H7 (cell line): ENCODE results near the gene GREB1. TPM values are rescaled to one million over a fixed set of nuclear protein-coding genes. Genes with fewer than 3 reads are reported as not detected.
A peak's percentile ranks its signal among the peaks of the same experiment; 100 is the strongest.

Source experiments
- DNase-seq: peaks from one replicate; pipeline ENCODE4 v3.0.0; 2012
- H3K27me3 ChIP-seq: 2 replicates; pipeline ENCODE4 v1.6.0; 2011; ENCODE audit warnings: mild to moderate bottlenecking, low read length; ENCODE audit not compliant: control insufficient read depth, insufficient read depth
- H3K36me3 ChIP-seq: replicated peaks from 2 replicates; pipeline ENCODE4 v1.5.1; 2011; ENCODE audit warnings: low read length; ENCODE audit not compliant: control insufficient read depth, insufficient read depth
- H3K4me3 ChIP-seq: 2 replicates; pipeline ENCODE4 v1.5.1; 2011; ENCODE audit warnings: low read depth, mild to moderate bottlenecking, control low read depth, low read length, moderate library complexity; ENCODE audit not compliant: insufficient read depth
- total RNA-seq: library from RNA; depleted of rRNA; stranded (reverse); fragments of >200 nt; shearing (Covaris generic); gene quantifications from 2 replicates; pipeline ENCODE4 v1.2.3, GENCODE V29; 2014

The GREB1 gene
- total RNA-seq, 1 experiment from 2014 or later: 17.3 TPM

GRCh38 chr2:11581797-11582611 lies 48.2 kb downstream of the GREB1 start:
- DNase-seq: peak; percentile 65
- Histone ChIP-seq H3K27me3 (no peaks in the 10 kb centered on the region), H3K36me3 (peaks cover 4% of the 10 kb centered on the region), H3K4me3 (no peak overlapping the region)

- Histone ChIP-seq H3K4me3 (no peak overlapping the region), H3K36me3 (peaks cover 4% of the 10 kb centered on the region), H3K27me3 (no peaks in the 10 kb centered on the region)
- peak; percentile 64 for DNase-seq
Observed at GRCh38 chr2:11582612-11582861, 48.7 kb downstream of the GREB1 start.

GRCh38 chr2:11582862-11583752 lies 49.3 kb downstream of the GREB1 start:
- Histone ChIP-seq H3K27me3 (no peaks in the 10 kb centered on the region), H3K4me3 (no peak overlapping the region), H3K36me3 (peaks cover 4% of the 10 kb centered on the region)
- peak; percentile 88 for DNase-seq

GRCh38 chr2:11583840-11584524 lies 50.1 kb downstream of the GREB1 start:
- Histone ChIP-seq H3K27me3 (no peaks in the 10 kb centered on the region), H3K4me3 (no peak overlapping the region), H3K36me3 (peaks cover 4% of the 10 kb centered on the region)
- DNase-seq: peak; percentile 88

GRCh38 chr2:11584525-11585056 lies 50.7 kb downstream of the GREB1 start:
- H3K36me3 ChIP-seq: peaks cover 4% of the 10 kb centered on the region
- no peak overlapping the region for H3K4me3 ChIP-seq
- no peak for DNase-seq
- H3K27me3 ChIP-seq: no peaks in the 10 kb centered on the region

- H3K4me3 ChIP-seq: no peak overlapping the region
- peaks cover 4% of the 10 kb centered on the region for H3K36me3 ChIP-seq
- DNase-seq: no peak
- H3K27me3 ChIP-seq: no peaks in the 10 kb centered on the region
Observed at GRCh38 chr2:11585071-11585470, 51.2 kb downstream of the GREB1 start.

GRCh38 chr2:11588228-11589110 lies 54.6 kb downstream of the GREB1 start:
- H3K4me3 ChIP-seq: no peak overlapping the region
- no peaks in the 10 kb centered on the region for H3K27me3 ChIP-seq
- no peak for DNase-seq
- peaks cover 2% of the 10 kb centered on the region for H3K36me3 ChIP-seq

- H3K27me3 ChIP-seq: no peaks in the 10 kb centered on the region
- peaks cover 2% of the 10 kb centered on the region for H3K36me3 ChIP-seq
- H3K4me3 ChIP-seq: no peak overlapping the region
- DNase-seq: peak; percentile 78
Observed at GRCh38 chr2:11589316-11589940, 55.6 kb downstream of the GREB1 start.

GRCh38 chr2:11590193-11590592 lies 56.3 kb downstream of the GREB1 start:
- Histone ChIP-seq H3K36me3 (peaks cover 2% of the 10 kb centered on the region), H3K4me3 (no peak overlapping the region), H3K27me3 (no peaks in the 10 kb centered on the region)
- DNase-seq: no peak

- DNase-seq: no peak
- Histone ChIP-seq H3K27me3 (no peaks in the 10 kb centered on the region), H3K4me3 (no peak overlapping the region), H3K36me3 (no peaks in the 10 kb centered on the region; the same call in 1 of the 2 replicates)
Observed at GRCh38 chr2:11591091-11591490, 57.2 kb downstream of the GREB1 start.

- no peak overlapping the region for H3K4me3 ChIP-seq
- peaks cover 2% of the 10 kb centered on the region for H3K36me3 ChIP-seq
- no peaks in the 10 kb centered on the region for H3K27me3 ChIP-seq
- DNase-seq: no peak
Observed at GRCh38 chr2:11592671-11593574, 59.1 kb downstream of the GREB1 start.

GRCh38 chr2:11596801-11597200 lies 63.0 kb downstream of the GREB1 start:
- no peak overlapping the region for H3K4me3 ChIP-seq
- no peak for DNase-seq
- peaks cover 6% of the 10 kb centered on the region for H3K36me3 ChIP-seq
- no peaks in the 10 kb centered on the region for H3K27me3 ChIP-seq
